GM21717 (cell line): ENCODE results near the gene JPH3.

Source experiments
- ATAC-seq: cut with Tn5 transposase; IDR thresholded peaks from one replicate; pipeline ENCODE4 v1.9.1; 2021; ENCODE audit warnings: mild to moderate bottlenecking, moderate library complexity; ENCODE audit not compliant: unreplicated experiment

JPH3 gene

GRCh38 chr16:87602001-87602775, at the start of gene JPH3:
Gene JPH3, plus strand, starts transcription at chr16:87602508. Its CDS starts 639 bp downstream, at chr16:87603147.
- ATAC-seq = no peak

GRCh38 chr16:87552772-87553573, 49.3 kb upstream of the JPH3 start:
- ATAC-seq = no peak

- no peak for ATAC-seq
Observed at GRCh38 chr16:87554754-87555427, 47.4 kb upstream of the JPH3 start.

DNA sequence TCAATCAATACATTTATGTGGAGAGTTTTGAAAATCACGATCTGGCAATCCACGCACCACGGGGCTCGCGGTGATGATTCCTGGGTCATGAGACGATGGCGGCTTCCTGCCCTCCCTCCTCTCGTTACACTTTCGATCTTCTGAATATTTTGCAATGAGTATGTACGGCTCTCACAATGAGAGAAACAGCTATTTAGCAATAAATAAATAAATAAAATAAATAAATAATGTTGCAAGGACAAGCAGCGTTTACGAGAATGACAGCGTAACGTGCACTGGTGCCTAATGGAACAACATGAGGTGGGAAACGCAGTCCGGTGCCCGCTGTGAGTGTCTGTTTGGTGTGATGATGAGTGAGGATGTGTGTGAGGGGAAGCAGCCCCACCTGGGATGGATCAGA, 46.7 kb upstream of the JPH3 start:
- ATAC-seq = no peak

- ATAC-seq = no peak
Observed at GRCh38 chr16:87556941-87557459, 45.3 kb upstream of the JPH3 start.

GRCh38 chr16:87558682-87559081, 43.6 kb upstream of the JPH3 start:
- ATAC-seq = no peak

- ATAC-seq = no peak
Observed at GRCh38 chr16:87559945-87560344, 42.4 kb upstream of the JPH3 start.

DNA sequence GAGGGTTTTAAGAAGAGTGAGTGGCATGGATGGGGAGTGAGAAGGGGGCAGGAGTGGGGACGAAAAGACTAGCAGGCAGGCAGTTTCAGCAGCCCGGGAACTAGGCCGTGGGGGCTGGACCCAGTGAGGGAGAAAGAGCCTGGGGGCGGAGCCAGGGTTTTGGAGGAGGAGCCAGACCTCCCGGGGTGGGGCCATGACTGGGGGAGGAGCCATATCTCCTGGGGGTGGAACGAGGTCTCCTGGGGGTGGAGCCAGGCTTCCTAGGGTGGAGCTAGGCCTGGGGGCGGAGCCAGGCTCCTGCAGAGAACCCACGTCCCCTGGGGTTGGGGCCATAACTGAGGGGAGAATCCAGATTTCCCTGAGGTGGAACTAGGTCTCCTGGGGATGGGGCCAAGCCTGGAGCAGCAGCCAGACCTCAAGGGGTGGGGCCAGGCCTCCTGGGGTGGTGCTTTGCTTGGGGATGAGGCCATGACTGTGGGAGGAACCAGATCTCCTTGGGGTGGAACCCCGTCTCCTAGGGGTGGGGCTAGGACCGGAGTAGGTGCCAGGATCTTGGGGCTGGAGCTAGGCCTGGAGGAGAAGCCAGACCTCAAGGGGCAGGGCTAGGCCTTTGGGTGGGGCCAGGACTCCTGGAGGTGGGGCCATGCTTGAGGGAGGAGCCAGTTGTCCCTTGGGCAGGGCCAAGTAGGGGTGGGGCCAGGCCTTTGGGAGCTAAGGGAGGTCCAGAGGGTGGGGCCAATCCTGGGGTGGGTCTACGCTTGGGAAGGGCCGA, 41.7 kb upstream of the JPH3 start:
- no peak for ATAC-seq

GRCh38 chr16:87561200-87562105, 40.9 kb upstream of the JPH3 start:
- ATAC-seq = no peak

DNA sequence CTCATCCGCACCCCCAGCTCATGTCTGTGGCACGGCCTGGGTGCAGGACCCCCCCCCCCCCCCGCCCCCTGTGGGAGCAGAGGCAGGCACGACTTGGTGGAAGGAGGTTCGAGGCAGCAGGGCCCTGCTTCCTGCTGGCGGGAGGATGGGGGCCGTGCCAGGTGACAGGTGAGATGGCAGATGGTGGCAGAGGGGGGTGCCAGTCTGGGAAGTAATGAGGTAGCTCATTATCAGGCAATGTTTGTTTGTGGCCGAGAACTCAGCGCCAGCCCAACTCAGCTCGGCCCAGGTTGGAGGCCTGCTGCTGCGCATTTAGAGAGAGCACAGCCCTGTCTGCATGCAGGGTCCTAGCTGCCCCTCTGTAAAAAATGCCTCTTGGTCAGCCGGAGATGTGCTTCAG, 40.1 kb upstream of the JPH3 start:
- no peak for ATAC-seq

DNA sequence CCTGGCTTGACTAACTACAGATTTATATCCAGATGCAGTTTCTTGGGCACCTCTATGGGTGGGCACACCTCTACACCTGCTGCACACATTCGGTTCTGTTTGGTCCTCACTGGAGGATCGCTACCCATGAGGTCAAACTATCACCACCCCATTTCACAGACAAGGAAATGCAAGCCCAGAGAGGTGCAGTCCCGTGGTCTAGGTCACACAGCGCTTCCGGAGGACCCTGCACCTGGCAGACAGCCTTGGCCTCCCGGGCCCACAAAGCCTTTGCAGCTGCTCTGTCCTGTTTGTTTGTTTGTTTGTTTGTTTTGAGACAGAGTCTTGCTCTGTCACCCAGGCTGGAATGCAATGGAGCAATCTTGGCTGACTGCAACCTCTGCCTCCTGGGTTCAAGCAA, 39.3 kb upstream of the JPH3 start:
- ATAC-seq = no peak

- no peak for ATAC-seq
Observed at GRCh38 chr16:87563714-87564523, 38.4 kb upstream of the JPH3 start.

- ATAC-seq = no peak
Observed at GRCh38 chr16:87564524-87564778, 37.9 kb upstream of the JPH3 start.

- no peak for ATAC-seq
Observed at GRCh38 chr16:87569601-87570571, 32.4 kb upstream of the JPH3 start.

GRCh38 chr16:87570572-87570937, 31.8 kb upstream of the JPH3 start:
- ATAC-seq = no peak

- ATAC-seq = no peak
Observed at GRCh38 chr16:87570938-87571867, 31.1 kb upstream of the JPH3 start.

GRCh38 chr16:87571868-87572244, 30.5 kb upstream of the JPH3 start:
- ATAC-seq = no peak
